HG03378 (cell line): ENCODE data around the gene CCDC150.

ENCODE experiments used
- ATAC-seq: cut with Tn5 transposase; IDR thresholded peaks from one replicate; pipeline ENCODE4 v1.9.1; 2021; ENCODE audit warnings: mild to moderate bottlenecking, moderate library complexity; ENCODE audit not compliant: unreplicated experiment

The CCDC150 gene

GRCh38 chr2:196758474-196759377 is 119.2 kb downstream of the CCDC150 start:
- ATAC-seq, result no peak

GRCh38 chr2:196759378-196759706 is 119.8 kb downstream of the CCDC150 start:
- ATAC-seq, result no peak

GRCh38 chr2:196767101-196767500 is 127.6 kb downstream of the CCDC150 start:
- no peak for ATAC-seq
